Cardiac muscle cell (in vitro differentiated cells and primary cell): Measurements from ENCODE around the gene PARP6. TPM values are rescaled to one million over a fixed set of nuclear protein-coding genes. Genes with fewer than 3 reads are reported as not detected.

Experiments
- DNase-seq, 2 donors: peaks; one replicate each; pipeline versions ENCODE4 v3.0.0 to v3.0.0-alpha.2; 2010 to 2017; ENCODE audit warnings: low read depth in 1 of 2, low spot score in 1 of 2
- H3K27ac ChIP-seq: fragments of 200-600 bp; sonication (generic); 2 replicates; pipeline ENCODE4 v1.5.1; 2016
- H3K27me3 ChIP-seq: fragments of 200-600 bp; sonication (generic); 2 replicates; pipeline ENCODE4 v1.6.0; 2016; ENCODE audit warnings: control low read depth
- H3K36me3 ChIP-seq: fragments of 200-600 bp; sonication (generic); 2 replicates; pipeline ENCODE4 v1.5.1; 2016; ENCODE audit warnings: control low read depth
- H3K4me1 ChIP-seq: fragments of 200-600 bp; sonication (generic); 2 replicates; pipeline ENCODE4 v1.8.1; 2017; ENCODE audit warnings: low read depth, mild to moderate bottlenecking, mixed run types
- H3K4me3 ChIP-seq: fragments of 200-600 bp; sonication (generic); 2 replicates; pipeline ENCODE4 v1.5.1; 2016; ENCODE audit warnings: mild to moderate bottlenecking
- H3K9me3 ChIP-seq: fragments of 200-600 bp; sonication (generic); 2 replicates; pipeline ENCODE4 v1.5.1; 2017; ENCODE audit warnings: low read depth, mild to moderate bottlenecking, control low read depth
- CTCF ChIP-seq: IDR thresholded peaks from 2 replicates; pipeline ENCODE4 v1.5.1; 2012; ENCODE audit warnings: low read depth, mild to moderate bottlenecking, low read length
- polyA plus RNA-seq: library from polyadenylated mRNA; unstranded; fragments of >200 nt; fragmentation: Nextera tagmentation; extraction: Ambion mirVana; gene quantifications from 2 replicates; pipeline ENCODE4 v1.2.1, GENCODE V29; 2016
- total RNA-seq: library from RNA; depleted of rRNA; stranded (reverse); fragments of >200 nt; gene quantifications from 2 replicates; pipeline ENCODE4 v1.2.3, GENCODE V29; 2016

PARP6 gene
- 41.5 and 41.9 TPM in 2 replicates for total RNA-seq
- 65.1 and 72.8 TPM in 2 replicates for polyA plus RNA-seq

DNA sequence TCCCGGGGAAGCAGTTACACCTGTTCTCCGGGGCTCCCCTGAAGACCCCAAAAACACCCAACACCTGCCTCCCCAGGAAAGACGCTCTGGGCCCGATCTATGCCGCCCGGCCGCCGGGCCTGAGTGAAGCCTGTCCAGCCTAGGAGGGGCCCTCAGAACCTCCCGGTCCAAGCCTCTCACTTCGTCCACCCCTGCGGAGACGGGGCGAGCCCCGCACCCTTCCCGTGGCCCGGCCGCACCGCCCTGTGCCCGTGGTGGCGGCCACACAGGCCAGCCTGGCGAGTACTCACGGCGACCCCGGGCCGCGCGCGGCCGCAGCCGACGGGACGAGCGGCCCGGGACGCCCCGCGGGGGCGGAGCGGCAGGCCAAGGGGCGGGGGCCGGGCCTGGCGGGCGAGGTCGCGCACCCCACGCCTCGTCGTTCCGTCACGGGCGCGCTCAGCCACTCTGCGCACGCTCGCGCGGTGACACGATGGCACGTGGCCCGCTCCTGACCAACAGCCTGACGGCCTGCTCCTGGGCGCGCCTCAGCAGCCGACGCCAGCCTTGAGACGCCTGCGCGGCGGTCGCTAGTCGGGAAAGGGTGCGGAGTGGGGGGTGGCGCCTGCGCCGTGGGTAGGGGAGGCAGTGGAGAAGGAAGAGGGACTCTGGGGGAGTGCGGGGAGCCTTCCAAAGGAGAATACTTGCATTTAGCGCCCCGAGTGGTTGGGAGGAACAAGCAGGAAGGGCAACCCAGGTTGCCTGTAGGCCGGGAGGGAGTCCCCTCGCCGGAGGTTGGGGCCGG, at the start of gene PARP6:
TSS of gene PARP6 (minus strand) at position 342 of the 784 bp plus-strand sequence. CDS start 5,077 bp downstream, outside the sequence.
- peak; percentile 62 for TF ChIP-seq CTCF

GRCh38 chr15:72319985-72320671, 47.8 kb upstream of the PARP6 start, which contains the start of gene CELF6:
TSS of gene CELF6 (minus strand) at chr15:72320157. CDS start at chr15:72319874, 283 bp downstream.
- no peak for TF ChIP-seq CTCF
- peak; percentile 90 to 95 for DNase-seq
- H3K27me3 ChIP-seq: peaks cover 38% of the 10 kb centered on the region
- H3K4me3 ChIP-seq: peak within 1 kb of the TSS; percentile 38
- no peaks in the 10 kb centered on the region for H3K9me3 ChIP-seq
- H3K36me3 ChIP-seq: no peaks in the 10 kb centered on the region
- H3K27ac ChIP-seq: peak within 1 kb of the TSS; percentile 2
- peaks cover 4% of the 10 kb centered on the region for H3K4me1 ChIP-seq

More for the DNA sequence above, at the start of gene PARP6:
- peak within 1 kb of the TSS; percentile 100 for H3K4me3 ChIP-seq
- H3K9me3 ChIP-seq: no peaks in the 10 kb centered on the region
- peaks cover 15% of the 10 kb centered on the region for H3K36me3 ChIP-seq
- peaks cover 18% of the 10 kb centered on the region for H3K4me1 ChIP-seq
- H3K27me3 ChIP-seq: no peaks in the 10 kb centered on the region
- H3K27ac ChIP-seq: peak within 1 kb of the TSS; percentile 94
- peak; percentile 98 to 99 for DNase-seq

GRCh38 chr15:72319360-72319984, 47.1 kb upstream of the PARP6 start:
- Histone ChIP-seq H3K4me3 (peak overlapping the region; percentile 38), H3K27ac (no peak overlapping the region), H3K9me3 (no peaks in the 10 kb centered on the region), H3K27me3 (peaks cover 38% of the 10 kb centered on the region), H3K4me1 (peaks cover 4% of the 10 kb centered on the region), H3K36me3 (no peaks in the 10 kb centered on the region)
- TF ChIP-seq CTCF: no peak
- peak; percentile 75 to 95 for DNase-seq

GRCh38 chr15:72318408-72318942, 46.1 kb upstream of the PARP6 start:
- no peak overlapping the region for H3K4me3 ChIP-seq
- H3K27ac ChIP-seq: no peak overlapping the region
- no peaks in the 10 kb centered on the region for H3K36me3 ChIP-seq
- DNase-seq: no peak
- H3K27me3 ChIP-seq: peaks cover 38% of the 10 kb centered on the region
- H3K4me1 ChIP-seq: peaks cover 4% of the 10 kb centered on the region
- TF ChIP-seq CTCF: no peak
- no peaks in the 10 kb centered on the region for H3K9me3 ChIP-seq

DNA sequence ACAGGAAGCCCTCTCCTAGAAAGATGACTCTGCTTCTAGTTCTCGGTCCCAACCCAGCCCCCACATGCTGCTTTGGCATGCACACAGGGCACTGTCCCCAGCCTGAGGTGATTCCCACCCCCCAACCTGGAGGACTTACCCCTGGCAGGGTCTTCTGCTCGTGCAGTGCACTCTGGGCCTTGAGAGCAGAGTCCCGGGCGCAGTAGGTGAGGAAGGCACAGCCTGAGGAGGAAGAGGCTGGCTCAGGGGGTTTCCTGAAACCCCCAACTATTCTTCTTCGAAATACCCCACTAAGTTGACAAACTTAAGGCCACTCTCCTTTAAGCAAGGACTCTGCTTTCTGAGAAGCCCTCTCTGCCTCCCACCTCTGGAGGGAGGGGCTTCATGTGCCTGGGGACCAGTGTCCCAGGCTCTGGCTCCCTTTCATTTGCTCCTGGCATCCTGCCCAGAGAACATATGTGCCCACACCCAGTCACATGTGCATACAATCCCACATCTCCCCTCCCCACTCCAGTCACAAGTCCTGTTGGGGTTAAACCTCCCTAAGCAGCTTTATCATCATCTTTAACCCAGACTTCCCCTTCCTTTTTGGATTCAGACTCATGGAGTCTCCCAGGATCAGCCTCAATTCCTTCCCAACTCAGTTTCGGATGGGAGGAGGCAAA, 43.5 kb upstream of the PARP6 start:
- no peak for TF ChIP-seq CTCF
- peak in 1 of 2 donors; percentile 17 for DNase-seq
- H3K4me3 ChIP-seq: no peak overlapping the region
- peaks cover 38% of the 10 kb centered on the region for H3K27me3 ChIP-seq
- H3K9me3 ChIP-seq: no peaks in the 10 kb centered on the region
- H3K27ac ChIP-seq: no peak overlapping the region
- H3K36me3 ChIP-seq: no peaks in the 10 kb centered on the region
- peaks cover 4% of the 10 kb centered on the region for H3K4me1 ChIP-seq
